ENCODE measurements around the gene ASB6. TPM values are rescaled to one million over a fixed set of nuclear protein-coding genes. Genes with fewer than 3 reads are reported as not detected.
"Not testable (repeated sequence)": the region's sequence is repeated elsewhere in the genome, so short reads cannot be mapped to it uniquely, and the experiment has no call there.

ASB6 gene
- total RNA-seq, 1 experiment from 2014 or later, result 8.0 TPM

- no peak for DNase-seq (ENCODE audit: low read depth)
Observed at GRCh38 chr9:129644365-129644764, 2.4 kb upstream of the ASB6 start.

DNA sequence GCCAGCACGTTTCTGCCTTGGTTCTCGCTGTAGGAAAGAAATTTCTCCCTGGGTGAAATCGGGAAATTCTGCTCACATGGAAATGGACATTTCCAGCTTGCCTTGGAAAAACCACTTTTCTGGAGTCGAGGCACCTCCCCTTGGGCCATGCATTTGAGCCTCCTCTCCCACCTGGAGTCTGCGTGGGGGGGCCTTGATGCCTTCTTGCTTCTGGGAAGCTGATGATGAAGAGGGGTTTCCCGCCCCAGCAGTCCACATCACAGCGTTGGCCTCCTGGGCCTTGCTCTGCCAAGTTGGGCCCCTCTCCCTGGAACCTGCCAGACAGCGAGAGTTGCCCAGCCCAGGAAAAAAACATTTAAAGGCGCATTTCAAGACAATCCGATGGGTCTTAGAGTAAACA, 1.8 kb upstream of the ASB6 start:
- no peak for DNase-seq (ENCODE audit: low read depth)

DNA sequence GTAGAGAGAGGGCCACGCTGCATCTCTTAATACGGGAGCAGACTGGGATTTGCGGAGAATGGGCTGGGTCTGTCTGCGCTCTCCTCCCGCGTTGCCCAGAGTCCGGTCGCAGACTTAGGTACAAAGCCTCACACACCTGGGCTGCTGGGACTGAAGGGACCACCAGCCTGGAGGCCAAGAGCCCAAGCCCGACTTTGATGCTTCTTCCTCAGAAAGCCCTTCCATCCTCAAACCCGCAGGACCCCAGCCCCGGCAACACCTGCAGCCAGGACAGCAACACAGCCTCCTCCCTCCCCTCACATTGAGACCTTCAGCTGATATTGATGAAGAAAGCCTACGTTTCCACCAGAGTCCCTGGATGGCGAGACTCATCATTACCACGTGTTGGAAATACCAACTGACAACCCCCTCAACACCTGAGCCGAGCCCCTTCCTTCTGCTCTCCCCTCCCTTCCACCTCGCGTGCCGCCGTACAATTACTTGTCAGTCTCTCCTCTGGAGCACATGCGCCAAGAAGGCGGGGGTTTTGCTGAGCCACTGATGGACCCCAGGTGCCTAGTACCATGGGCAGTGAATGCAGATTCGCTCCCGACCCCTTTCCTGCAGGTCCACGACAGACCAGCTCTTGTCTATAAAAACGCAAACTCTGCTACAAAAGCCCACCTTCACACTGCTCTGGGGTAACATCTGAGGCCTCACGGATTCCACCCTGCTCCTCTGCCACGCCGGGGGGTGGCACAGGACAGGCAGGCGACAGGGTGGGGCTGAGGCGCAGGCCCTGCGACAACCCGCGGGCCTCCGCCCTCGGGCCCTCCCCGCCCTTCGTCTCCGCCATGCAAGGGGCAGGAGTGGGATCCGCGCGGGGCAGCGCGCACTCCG, 841 bp downstream of the ASB6 start:
- DNase-seq (ENCODE audit: low read depth), result no peak

DNA sequence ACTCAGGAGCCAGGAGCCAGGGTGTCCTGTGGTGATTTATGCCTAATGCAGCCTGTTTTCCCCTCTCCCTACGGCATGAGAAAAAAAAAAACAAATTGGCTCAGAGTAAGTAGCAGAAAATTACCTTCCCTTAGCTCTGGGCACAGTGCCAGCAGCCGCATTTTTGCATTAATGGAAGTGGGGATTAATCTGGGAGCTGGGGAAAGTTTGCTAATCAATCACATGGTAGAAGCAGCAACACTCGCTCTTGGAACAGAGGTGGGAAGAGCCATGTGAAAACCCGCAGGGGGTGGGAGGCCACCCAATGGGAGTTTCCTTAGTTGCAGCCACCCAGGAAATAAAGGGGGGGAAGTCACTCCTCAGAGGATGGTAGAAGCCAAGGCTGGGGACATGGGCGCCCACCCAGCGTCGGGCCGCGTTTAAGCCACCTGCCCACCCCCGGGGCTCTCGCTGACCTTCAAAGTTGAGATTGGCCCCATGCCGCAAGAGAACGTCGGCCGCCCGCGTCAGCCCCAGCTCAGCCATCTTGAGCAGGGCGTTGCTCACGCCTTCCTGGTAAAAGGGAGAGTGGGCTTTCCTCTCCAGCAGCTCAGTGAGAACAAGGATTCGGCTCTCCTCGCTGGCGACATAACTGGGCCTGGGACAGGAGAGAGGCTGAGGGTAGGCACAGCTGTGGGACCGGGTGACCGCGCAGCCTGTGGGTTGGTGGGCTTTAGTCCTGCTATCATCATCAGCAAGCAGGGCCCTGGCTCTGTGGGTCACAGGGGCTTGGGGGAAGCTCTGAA, 1.7 kb downstream of the ASB6 start:
- peak; percentile 22 for DNase-seq (ENCODE audit: low read depth)

GRCh38 chr9:129639756-129640085, 2.2 kb downstream of the ASB6 start:
- no peak for DNase-seq (ENCODE audit: low read depth)

DNA sequence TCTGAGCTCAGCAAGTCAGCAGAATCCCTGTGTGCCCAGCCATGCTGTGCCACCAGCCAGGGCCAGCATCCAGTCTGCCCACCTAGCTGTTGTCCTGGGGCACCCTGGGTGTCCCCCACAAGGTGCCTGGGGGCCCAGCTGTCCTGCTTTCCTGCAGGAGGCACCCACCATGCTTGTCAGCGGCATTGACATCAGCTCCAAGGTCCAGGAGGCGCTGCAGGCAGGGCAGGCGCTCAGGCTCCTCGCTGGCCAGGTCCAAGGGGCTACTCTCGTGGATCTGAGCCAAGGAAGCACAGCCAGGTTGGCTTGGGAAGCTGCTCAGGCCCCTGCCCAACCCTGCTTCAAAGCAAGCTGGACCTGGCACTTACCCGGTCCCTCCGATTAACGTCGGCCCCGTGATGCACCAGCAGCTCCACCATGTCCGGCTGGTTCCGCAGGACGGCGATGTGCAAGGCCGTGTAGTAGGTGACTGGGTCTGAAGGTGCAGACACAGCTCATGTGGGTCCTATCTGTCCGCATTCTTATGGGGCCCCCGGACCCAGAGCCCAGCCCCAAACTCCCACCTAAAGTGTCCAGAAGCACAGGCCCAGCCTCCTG, 2.8 kb downstream of the ASB6 start:
- no peak for DNase-seq (ENCODE audit: low read depth)

DNA sequence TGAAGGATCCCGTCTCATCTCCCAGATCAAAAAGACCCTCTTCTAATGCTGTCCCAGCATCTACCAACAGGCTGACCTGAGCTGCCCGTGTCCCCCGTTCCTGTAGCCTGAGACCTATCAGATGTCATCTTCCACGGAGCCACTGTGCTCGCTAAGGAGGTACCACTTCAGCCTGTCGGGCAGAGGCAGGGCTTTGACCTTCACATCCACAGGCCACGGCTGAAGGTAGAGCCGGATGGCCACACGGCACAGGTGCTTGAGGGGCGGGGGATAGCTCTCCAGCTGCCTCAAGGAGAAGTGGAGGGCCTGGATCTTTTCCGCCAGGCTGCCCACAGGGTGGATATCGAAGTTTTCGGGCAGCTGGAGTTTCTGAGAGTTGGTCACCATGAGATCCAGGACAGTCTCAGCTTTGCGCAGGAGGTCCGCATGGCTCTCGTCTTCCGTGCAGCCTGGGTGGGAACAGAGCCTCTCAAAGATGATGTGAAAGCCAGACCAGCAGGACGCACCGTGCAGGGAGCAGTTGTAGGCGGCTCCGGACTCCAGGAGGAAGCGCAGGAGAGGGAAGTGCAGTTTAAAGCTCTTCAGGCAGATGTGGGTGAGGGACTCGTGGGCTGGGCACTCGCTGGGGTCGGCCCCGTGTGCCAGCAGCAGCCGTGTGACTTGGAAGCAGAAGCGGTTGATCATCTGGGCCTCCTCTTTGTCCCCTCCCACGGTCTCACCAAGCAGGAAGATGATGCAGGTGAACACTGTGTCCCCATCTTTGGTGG, 4.1 kb downstream of the ASB6 start:
- DNase-seq (ENCODE audit: low read depth), result no peak

DNA sequence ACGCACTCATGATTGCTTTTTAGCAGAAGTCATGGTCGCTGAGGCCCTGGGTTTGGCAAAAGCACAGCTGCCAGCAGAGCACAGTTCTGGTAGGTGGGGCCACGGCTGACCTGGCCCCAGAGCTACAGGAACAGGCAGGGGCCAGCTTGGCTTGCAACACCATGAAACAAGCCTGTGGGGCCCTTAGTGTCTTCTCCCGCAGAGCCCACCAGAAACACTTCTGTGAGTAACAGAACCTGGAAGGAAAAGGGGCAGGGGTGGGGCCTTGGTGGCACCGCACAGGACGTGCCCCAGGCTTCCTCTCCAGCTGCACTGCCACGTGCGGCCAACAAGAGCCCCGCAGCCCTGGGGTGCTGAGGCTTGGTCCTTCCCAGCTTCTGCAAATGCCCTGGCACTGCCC, 4.8 kb downstream of the ASB6 start:
- no peak for DNase-seq (ENCODE audit: low read depth)

DNA sequence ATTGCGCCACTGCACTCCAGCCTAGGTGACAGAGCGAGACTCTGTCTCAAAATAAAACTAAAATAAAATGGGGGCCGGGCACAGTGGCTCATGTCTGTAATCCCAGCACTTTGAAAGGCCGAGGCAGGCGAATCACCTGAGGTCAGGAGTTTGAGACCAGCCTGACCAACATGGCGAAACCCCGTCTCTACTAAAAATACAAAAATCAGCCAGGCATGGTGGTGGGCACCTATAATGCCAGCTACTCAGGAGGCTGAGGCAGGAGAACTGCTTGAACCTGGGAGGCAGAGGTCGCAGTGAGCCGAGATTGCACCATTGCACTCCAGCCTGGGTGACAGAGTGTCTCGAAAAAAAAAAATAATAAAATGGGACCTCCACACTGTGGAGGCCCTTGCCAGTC, 5.6 kb downstream of the ASB6 start:
- not testable (repeated sequence) for DNase-seq (ENCODE audit: low read depth)

GRCh38 chr9:129635099-129636065, 6.6 kb downstream of the ASB6 start:
- no peak for DNase-seq (ENCODE audit: low read depth)

DNA sequence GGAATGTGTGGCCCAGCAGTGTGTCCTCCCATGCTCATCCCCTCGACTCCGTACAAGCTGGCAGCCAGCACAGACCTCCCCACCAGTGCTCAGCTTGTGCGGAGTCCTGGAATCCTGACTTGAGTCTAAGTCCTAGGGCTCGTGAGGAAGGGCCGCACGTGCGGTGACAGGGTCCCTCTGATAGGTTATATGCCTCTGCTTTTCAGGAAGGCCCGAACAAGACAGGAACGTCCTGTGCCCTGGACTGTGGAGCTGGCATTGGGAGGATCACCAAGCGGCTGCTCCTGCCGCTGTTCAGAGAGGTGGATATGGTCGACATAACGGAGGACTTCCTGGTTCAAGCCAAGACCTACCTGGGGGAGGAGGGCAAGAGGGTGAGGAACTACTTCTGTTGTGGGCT, 8.1 kb downstream of the ASB6 start:
- DNase-seq (ENCODE audit: low read depth), result no peak

DNA sequence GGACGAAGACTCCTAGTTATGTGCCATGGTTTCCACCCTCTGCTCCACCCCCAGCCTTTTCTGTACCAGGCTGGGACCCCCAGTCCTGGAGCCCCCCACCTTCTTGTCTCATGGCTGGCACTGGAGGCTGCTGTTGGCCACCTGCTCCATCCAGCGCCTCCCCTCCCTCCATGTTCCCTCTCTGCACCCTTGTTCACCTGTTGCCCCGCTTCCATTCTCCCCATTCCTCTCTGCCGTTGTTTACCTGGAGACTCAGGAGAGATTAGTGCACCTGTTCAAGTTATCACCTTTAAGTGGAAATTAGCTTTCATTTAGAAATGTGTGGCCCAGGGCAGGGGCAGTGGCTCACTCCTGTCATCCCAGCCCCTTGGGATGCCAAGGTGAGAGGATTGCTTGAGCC, 8.7 kb downstream of the ASB6 start:
- no peak for DNase-seq (ENCODE audit: low read depth)

GRCh38 chr9:129632460-129632859, 9.5 kb downstream of the ASB6 start:
- no peak for DNase-seq (ENCODE audit: low read depth)

- no peak for DNase-seq (ENCODE audit: low read depth)
Observed at GRCh38 chr9:129631674-129632129, 10.2 kb downstream of the ASB6 start.

DNA sequence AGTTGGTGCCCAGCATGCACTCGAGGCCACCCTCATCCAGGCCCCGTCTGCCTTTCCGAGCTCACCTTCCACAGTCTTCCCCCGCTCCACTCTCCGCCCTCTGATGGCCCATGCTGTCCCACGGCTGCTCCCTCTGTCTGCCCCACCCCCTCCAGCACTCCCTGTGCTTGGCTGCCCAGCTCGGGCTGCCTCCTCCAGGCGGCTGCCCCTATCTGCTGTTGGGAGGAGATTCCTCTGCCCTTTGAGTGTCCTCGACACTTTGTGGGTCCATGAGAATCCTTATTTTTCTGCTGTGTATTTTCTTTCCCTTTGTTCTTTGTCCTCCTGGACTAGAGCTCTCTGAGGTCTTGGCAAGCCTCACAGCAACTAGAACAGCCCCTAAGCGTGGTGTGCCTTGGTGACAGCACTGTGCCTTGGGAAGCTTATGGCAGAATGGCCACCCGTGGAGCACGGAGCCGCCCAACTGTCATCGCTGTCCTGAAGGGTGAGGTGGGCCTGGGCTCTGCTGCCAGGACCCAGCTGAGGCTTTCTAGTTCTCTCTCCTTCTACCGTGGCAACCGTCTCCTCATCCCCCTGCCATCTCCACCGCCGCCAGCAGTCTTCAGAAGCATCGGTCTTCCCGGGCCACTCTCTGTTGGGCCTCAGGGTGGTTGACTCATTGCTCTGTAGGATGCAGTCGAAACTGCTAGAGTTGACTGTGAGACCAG, 10.8 kb downstream of the ASB6 start:
- DNase-seq (ENCODE audit: low read depth), result no peak

DNA sequence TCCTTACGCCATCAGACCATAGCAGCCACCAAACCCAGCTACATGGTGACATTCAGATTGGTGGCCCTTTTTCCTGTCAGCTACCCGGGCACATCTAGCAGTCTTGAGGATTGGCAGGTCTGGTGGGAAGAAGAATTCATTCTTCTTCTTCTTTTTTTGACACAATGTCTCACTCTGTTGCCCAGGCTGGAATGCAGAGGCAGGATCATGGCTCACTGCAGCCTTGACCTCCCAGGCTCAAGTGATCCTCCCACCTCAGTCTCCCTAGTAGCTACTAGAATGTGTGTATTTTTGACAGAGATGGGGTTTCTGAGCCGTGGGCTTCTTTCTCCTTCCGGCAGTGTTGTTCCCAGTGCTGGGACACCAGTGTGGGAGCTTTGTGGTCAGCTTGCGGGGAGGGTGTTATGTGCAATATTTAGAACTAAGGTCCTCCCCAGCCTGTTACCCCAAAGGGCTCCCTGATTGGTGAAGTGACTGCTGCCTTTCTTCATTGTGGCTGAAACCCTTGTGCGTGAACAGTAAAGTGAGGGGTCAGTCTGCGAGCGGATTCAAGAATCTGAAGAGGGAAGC, 12.6 kb downstream of the ASB6 start:
- DNase-seq (ENCODE audit: low read depth), result no peak

GRCh38 chr9:129628709-129629108, 13.2 kb downstream of the ASB6 start:
- DNase-seq (ENCODE audit: low read depth), result no peak

GRCh38 chr9:129627556-129628440, 14.2 kb downstream of the ASB6 start:
- DNase-seq (ENCODE audit: low read depth), result no peak
